WTC11 (cell line): ENCODE data around the gene SREBF1. TPM values are rescaled to one million over a fixed set of nuclear protein-coding genes. Genes with fewer than 3 reads are reported as not detected.

Experiments
- ATAC-seq: fragments of 200-7000 bp; cut with Tn5 transposase; 2 replicates; pipeline ENCODE4 v1.10.0; 2021; ENCODE audit warnings: mild to moderate bottlenecking, moderate library complexity
- CTCF ChIA-PET: fragments of 300-600 bp; sonication (Branson Sonifier 250); formaldehyde crosslinking; loops from one replicate; lab custom pipeline; 2021; ENCODE audit warnings: antibody characterized with exemption; lab: Charles Lee
- POLR2A ChIA-PET: fragments of 350-600 bp; sonication (Branson Sonifier 250); formaldehyde crosslinking; loops from one replicate; lab custom pipeline; 2021; ENCODE audit warnings: antibody characterized with exemption; lab: Charles Lee
- DNase-seq: peaks from one replicate; pipeline ENCODE4 v3.0.0; 2021; ENCODE audit warnings: low spot score
- H3K27ac Mint-ChIP-seq: 2 replicates; pipeline ENCODE4 v1.8.0; 2021; ENCODE audit warnings: mixed read lengths
- H3K27me3 Mint-ChIP-seq: 2 replicates; pipeline ENCODE4 v1.8.0; 2021; ENCODE audit warnings: low read depth, mild to moderate bottlenecking, moderate library complexity, mixed read lengths
- H3K36me3 Mint-ChIP-seq: 2 replicates; pipeline ENCODE4 v1.8.0; 2021; ENCODE audit warnings: mixed read lengths
- H3K4me1 Mint-ChIP-seq: 2 replicates; pipeline ENCODE4 v1.8.0; 2022; ENCODE audit warnings: mixed read lengths
- H3K4me3 Mint-ChIP-seq: 2 replicates; pipeline ENCODE4 v1.8.0; 2021; ENCODE audit warnings: mild to moderate bottlenecking, moderate library complexity, mixed read lengths
- H3K9me3 Mint-ChIP-seq: 2 replicates; pipeline ENCODE4 v1.8.0; 2021; ENCODE audit warnings: mixed read lengths
- ATF1 ChIP-seq: sonication (generic); formaldehyde crosslinking; IDR thresholded peaks from 2 replicates; pipeline ENCODE4 v1.8.1; 2023; ENCODE audit warnings: mild to moderate bottlenecking, moderate library complexity, missing genetic modification reagents
- ATF2 ChIP-seq: sonication (generic); formaldehyde crosslinking; IDR thresholded peaks from 2 replicates; pipeline ENCODE4 v1.8.1; 2022; ENCODE audit warnings: low read depth, missing genetic modification reagents, borderline replicate concordance
- CBFB ChIP-seq: sonication (generic); formaldehyde crosslinking; IDR thresholded peaks from 2 replicates; pipeline ENCODE4 v1.8.1; 2022; ENCODE audit warnings: mild to moderate bottlenecking, low read depth, missing genetic modification reagents
- ELF4 ChIP-seq: sonication (generic); formaldehyde crosslinking; IDR thresholded peaks from 2 replicates; pipeline ENCODE4 v1.8.1; 2022; ENCODE audit warnings: low read depth, mild to moderate bottlenecking, moderate library complexity, missing genetic modification reagents
- ESRRA ChIP-seq: sonication (generic); formaldehyde crosslinking; IDR thresholded peaks from 2 replicates; pipeline ENCODE4 v1.8.1; 2022; ENCODE audit warnings: mild to moderate bottlenecking, missing genetic modification reagents, borderline replicate concordance
- FOXP1 ChIP-seq: sonication (generic); formaldehyde crosslinking; IDR thresholded peaks from 2 replicates; pipeline ENCODE4 v1.8.0; 2022; ENCODE audit warnings: missing genetic modification reagents, mild to moderate bottlenecking, moderate library complexity, borderline replicate concordance
- HMGA2 ChIP-seq: fragments of 250-450 bp; sonication (Bioruptor Pico); IDR thresholded peaks from 2 replicates; pipeline ENCODE4 v1.4.0; 2021; ENCODE audit warnings: mild to moderate bottlenecking, moderate library complexity
- MYBL2 ChIP-seq: sonication (generic); formaldehyde crosslinking; IDR thresholded peaks from 2 replicates; pipeline ENCODE4 v1.8.1; 2023; ENCODE audit warnings: mild to moderate bottlenecking, moderate library complexity, missing genetic modification reagents
- OVOL2 ChIP-seq: fragments of 250-450 bp; sonication (Bioruptor Pico); IDR thresholded peaks from 2 replicates; pipeline ENCODE4 v1.9.0; 2021; ENCODE audit warnings: mild to moderate bottlenecking, borderline replicate concordance
- USF1 ChIP-seq: sonication (generic); formaldehyde crosslinking; IDR thresholded peaks from 2 replicates; pipeline ENCODE4 v1.8.0; 2022; ENCODE audit warnings: mild to moderate bottlenecking, missing genetic modification reagents
- ZNF219 ChIP-seq: sonication (generic); formaldehyde crosslinking; IDR thresholded peaks from 2 replicates; pipeline ENCODE4 v1.8.0; 2023; ENCODE audit warnings: missing genetic modification reagents, mild to moderate bottlenecking, borderline replicate concordance
- ZNF317 ChIP-seq: sonication (generic); formaldehyde crosslinking; IDR thresholded peaks from 2 replicates; pipeline ENCODE4 v1.8.1; 2023; ENCODE audit warnings: low read depth, mild to moderate bottlenecking, moderate library complexity, missing genetic modification reagents, borderline replicate concordance
- ZNF423 ChIP-seq: fragments of 250-450 bp; sonication (Bioruptor Pico); IDR thresholded peaks from 2 replicates; pipeline ENCODE4 v2.1.2; 2022; ENCODE audit warnings: mild to moderate bottlenecking, moderate library complexity
- total RNA-seq: library from RNA; stranded (reverse); gene quantifications from 3 replicates; pipeline ENCODE4 v1.2.3, GENCODE V29; 2021
- TF ChIP-seq, protein P1 (sequence below): fragments of 200-600 bp; IDR thresholded peaks from 2 replicates; pipeline ENCODE4 v1.8.0; 2022; ENCODE audit warnings: antibody characterized with exemption
- TF ChIP-seq, protein P2 (sequence below): sonication (generic); formaldehyde crosslinking; conservative IDR thresholded peaks from 2 replicates; pipeline ENCODE4 v1.8.1; 2022; ENCODE audit warnings: mild to moderate bottlenecking, missing genetic modification reagents
- TF ChIP-seq, protein P3 (sequence below): sonication (generic); formaldehyde crosslinking; IDR thresholded peaks from 2 replicates; pipeline ENCODE4 v1.8.1; 2023; ENCODE audit warnings: mild to moderate bottlenecking, missing genetic modification reagents
- TF ChIP-seq, protein P4 (sequence below): fragments of 250-450 bp; sonication (Bioruptor Pico); IDR thresholded peaks from 2 replicates; pipeline ENCODE4 v1.9.0; 2021; ENCODE audit warnings: mild to moderate bottlenecking, borderline replicate concordance

SREBF1 gene
- total RNA-seq, 1 experiment from 2014 or later = 93.7 TPM

- no peak for TF ChIP-seq FOXP1 (CRISPR knock-in tag)
- no peak for TF ChIP-seq MYBL2 (CRISPR knock-in tag)
- TF ChIP-seq ESRRA (CRISPR knock-in tag) = no peak
- no peak for TF ChIP-seq ZNF219
- TF ChIP-seq ZNF317 (CRISPR knock-in tag) = no peak
- no peak for TF ChIP-seq ELF4 (CRISPR knock-in tag)
- TF ChIP-seq OVOL2 = no peak
- TF ChIP-seq HMGA2 (CRISPR knock-in tag) = no peak
- TF ChIP-seq, all 79 proteins: peak for 0
Measured at GRCh38 chr17:17847118-17847689, 10.4 kb upstream of the SREBF1 start (continued).

GRCh38 chr17:17846645-17847044 is 9.9 kb upstream of the SREBF1 start:
- ATAC-seq (no peak), DNase-seq (no peak)
- ChIA-PET CTCF (interaction anchor here (0.6 to 2.1 kb wide), 4 partner anchors 13 to 273 kb away, joined by 4 to 11 read pairs (median 6); no protein-coding TSS in a partner anchor), POLR2A (interaction anchor here (2.6 kb wide), 1 partner anchor 10 kb away, joined by 15 read pairs; the partner anchor contains the start of gene SREBF1)
- TF ChIP-seq CBFB (no peak), ZNF219 (no peak), ZNF423 (CRISPR knock-in tag) (no peak), USF1 (CRISPR knock-in tag) (no peak), ATF1 (no peak), ATF2 (CRISPR knock-in tag) (no peak)
- TF ChIP-seq, protein P1, sequence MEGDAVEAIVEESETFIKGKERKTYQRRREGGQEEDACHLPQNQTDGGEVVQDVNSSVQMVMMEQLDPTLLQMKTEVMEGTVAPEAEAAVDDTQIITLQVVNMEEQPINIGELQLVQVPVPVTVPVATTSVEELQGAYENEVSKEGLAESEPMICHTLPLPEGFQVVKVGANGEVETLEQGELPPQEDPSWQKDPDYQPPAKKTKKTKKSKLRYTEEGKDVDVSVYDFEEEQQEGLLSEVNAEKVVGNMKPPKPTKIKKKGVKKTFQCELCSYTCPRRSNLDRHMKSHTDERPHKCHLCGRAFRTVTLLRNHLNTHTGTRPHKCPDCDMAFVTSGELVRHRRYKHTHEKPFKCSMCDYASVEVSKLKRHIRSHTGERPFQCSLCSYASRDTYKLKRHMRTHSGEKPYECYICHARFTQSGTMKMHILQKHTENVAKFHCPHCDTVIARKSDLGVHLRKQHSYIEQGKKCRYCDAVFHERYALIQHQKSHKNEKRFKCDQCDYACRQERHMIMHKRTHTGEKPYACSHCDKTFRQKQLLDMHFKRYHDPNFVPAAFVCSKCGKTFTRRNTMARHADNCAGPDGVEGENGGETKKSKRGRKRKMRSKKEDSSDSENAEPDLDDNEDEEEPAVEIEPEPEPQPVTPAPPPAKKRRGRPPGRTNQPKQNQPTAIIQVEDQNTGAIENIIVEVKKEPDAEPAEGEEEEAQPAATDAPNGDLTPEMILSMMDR = no peak
- TF ChIP-seq, protein P2, sequence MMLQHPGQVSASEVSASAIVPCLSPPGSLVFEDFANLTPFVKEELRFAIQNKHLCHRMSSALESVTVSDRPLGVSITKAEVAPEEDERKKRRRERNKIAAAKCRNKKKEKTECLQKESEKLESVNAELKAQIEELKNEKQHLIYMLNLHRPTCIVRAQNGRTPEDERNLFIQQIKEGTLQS (CRISPR knock-in tag) = no peak
- TF ChIP-seq, protein P3, sequence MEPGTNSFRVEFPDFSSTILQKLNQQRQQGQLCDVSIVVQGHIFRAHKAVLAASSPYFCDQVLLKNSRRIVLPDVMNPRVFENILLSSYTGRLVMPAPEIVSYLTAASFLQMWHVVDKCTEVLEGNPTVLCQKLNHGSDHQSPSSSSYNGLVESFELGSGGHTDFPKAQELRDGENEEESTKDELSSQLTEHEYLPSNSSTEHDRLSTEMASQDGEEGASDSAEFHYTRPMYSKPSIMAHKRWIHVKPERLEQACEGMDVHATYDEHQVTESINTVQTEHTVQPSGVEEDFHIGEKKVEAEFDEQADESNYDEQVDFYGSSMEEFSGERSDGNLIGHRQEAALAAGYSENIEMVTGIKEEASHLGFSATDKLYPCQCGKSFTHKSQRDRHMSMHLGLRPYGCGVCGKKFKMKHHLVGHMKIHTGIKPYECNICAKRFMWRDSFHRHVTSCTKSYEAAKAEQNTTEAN (CRISPR knock-in tag) = no peak
- TF ChIP-seq, protein P4, sequence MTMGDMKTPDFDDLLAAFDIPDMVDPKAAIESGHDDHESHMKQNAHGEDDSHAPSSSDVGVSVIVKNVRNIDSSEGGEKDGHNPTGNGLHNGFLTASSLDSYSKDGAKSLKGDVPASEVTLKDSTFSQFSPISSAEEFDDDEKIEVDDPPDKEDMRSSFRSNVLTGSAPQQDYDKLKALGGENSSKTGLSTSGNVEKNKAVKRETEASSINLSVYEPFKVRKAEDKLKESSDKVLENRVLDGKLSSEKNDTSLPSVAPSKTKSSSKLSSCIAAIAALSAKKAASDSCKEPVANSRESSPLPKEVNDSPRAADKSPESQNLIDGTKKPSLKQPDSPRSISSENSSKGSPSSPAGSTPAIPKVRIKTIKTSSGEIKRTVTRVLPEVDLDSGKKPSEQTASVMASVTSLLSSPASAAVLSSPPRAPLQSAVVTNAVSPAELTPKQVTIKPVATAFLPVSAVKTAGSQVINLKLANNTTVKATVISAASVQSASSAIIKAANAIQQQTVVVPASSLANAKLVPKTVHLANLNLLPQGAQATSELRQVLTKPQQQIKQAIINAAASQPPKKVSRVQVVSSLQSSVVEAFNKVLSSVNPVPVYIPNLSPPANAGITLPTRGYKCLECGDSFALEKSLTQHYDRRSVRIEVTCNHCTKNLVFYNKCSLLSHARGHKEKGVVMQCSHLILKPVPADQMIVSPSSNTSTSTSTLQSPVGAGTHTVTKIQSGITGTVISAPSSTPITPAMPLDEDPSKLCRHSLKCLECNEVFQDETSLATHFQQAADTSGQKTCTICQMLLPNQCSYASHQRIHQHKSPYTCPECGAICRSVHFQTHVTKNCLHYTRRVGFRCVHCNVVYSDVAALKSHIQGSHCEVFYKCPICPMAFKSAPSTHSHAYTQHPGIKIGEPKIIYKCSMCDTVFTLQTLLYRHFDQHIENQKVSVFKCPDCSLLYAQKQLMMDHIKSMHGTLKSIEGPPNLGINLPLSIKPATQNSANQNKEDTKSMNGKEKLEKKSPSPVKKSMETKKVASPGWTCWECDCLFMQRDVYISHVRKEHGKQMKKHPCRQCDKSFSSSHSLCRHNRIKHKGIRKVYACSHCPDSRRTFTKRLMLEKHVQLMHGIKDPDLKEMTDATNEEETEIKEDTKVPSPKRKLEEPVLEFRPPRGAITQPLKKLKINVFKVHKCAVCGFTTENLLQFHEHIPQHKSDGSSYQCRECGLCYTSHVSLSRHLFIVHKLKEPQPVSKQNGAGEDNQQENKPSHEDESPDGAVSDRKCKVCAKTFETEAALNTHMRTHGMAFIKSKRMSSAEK (CRISPR knock-in tag) = no peak
- H3K4me1 Mint-ChIP-seq = peaks cover 50% of the 10 kb centered on the region
- H3K36me3 Mint-ChIP-seq = no peaks in the 10 kb centered on the region
- no peak overlapping the region for H3K27ac Mint-ChIP-seq
- no peak overlapping the region for H3K4me3 Mint-ChIP-seq
- H3K27me3 Mint-ChIP-seq = peaks cover 3% of the 10 kb centered on the region; the same call in 1 of the 2 replicates
- H3K9me3 Mint-ChIP-seq = no peaks in the 10 kb centered on the region
